ENCODE measurements around the gene HLA-DMB.
A peak's percentile ranks its signal among the peaks of the same experiment; 100 is the strongest.

HLA-DMB gene

GRCh38 chr6:32940656-32941213 is at the start of gene HLA-DMB:
Gene HLA-DMB, minus strand, starts transcription at chr6:32941028. Its CDS starts 221 bp downstream, at chr6:32940807.
- DNase-seq, result peak; percentile 1 to 20

GRCh38 chr6:32989368-32989767 is 48.5 kb upstream of the HLA-DMB start:
- DNase-seq, result no peak

- DNase-seq, result peak; percentile 90 to 92
Measured at GRCh38 chr6:32984622-32985389, 44.0 kb upstream of the HLA-DMB start.

- DNase-seq, result no peak
Measured at GRCh38 chr6:32983964-32984621, 43.3 kb upstream of the HLA-DMB start.

GRCh38 chr6:32983493-32983848 is 42.6 kb upstream of the HLA-DMB start:
- DNase-seq, result no peak

GRCh38 chr6:32982702-32983492 is 42.1 kb upstream of the HLA-DMB start:
- DNase-seq, result no peak

- DNase-seq, result peak; percentile 10 to 41
Measured at GRCh38 chr6:32982084-32982701, 41.4 kb upstream of the HLA-DMB start.

- DNase-seq, result no peak
Measured at GRCh38 chr6:32980488-32981038, 39.7 kb upstream of the HLA-DMB start.

- no peak for DNase-seq
Measured at GRCh38 chr6:32979720-32980487, 39.1 kb upstream of the HLA-DMB start.

- no peak for DNase-seq
Measured at GRCh38 chr6:32977953-32978324, 37.1 kb upstream of the HLA-DMB start.

GRCh38 chr6:32977272-32977952 is 36.6 kb upstream of the HLA-DMB start:
- DNase-seq, result no peak

GRCh38 chr6:32976334-32977069 is 35.7 kb upstream of the HLA-DMB start:
- no peak for DNase-seq

GRCh38 chr6:32975886-32976285 is 35.1 kb upstream of the HLA-DMB start:
- DNase-seq, result no peak

- DNase-seq, result no peak
Measured at GRCh38 chr6:32974541-32975308, 33.9 kb upstream of the HLA-DMB start.

- no peak for DNase-seq
Measured at GRCh38 chr6:32974016-32974333, 33.1 kb upstream of the HLA-DMB start.

GRCh38 chr6:32973144-32974015 is 32.6 kb upstream of the HLA-DMB start:
- DNase-seq, result peak; percentile 16 to 48

- peak in 1 of 2 experiments; percentile 25 for DNase-seq
Measured at GRCh38 chr6:32972353-32973143, 31.7 kb upstream of the HLA-DMB start.

Data from SHP77 (cell line).